Activated CD4-positive, alpha-beta memory T cell treated with anti-CD3 and anti-CD28 coated beads, Interleukin-2, amount 10 ng/mL, durations not matched to agents 7 days and 5 days (primary cell): ENCODE measurements around the gene PDCD1. TPM values are rescaled to one million over a fixed set of nuclear protein-coding genes. Genes with fewer than 3 reads are reported as not detected.

ENCODE experiments used
- CTCF ChIA-PET: fragments of 350-600 bp; sonication (Branson Sonifier 250); formaldehyde crosslinking; loops from one replicate; lab custom pipeline; 2021; ENCODE audit warnings: antibody characterized with exemption, inconsistent platforms; lab: Charles Lee
- POLR2A ChIA-PET: fragments of 350-600 bp; sonication (Branson Sonifier 250); formaldehyde crosslinking; loops from one replicate; lab custom pipeline; 2021; ENCODE audit warnings: antibody characterized with exemption; lab: Charles Lee
- DNase-seq: peaks from one replicate; pipeline ENCODE4 v3.0.0-alpha.2; 2020
- H3K27ac Mint-ChIP-seq: one replicate; pipeline ENCODE4 v1.8.0; 2021; ENCODE audit warnings: mild to moderate bottlenecking, mixed read lengths
- H3K27me3 Mint-ChIP-seq: one replicate; pipeline ENCODE4 v1.8.0; 2021; ENCODE audit warnings: mixed read lengths
- H3K36me3 Mint-ChIP-seq: one replicate; pipeline ENCODE4 v1.8.0; 2021; ENCODE audit warnings: low read depth, mixed read lengths
- H3K4me1 Mint-ChIP-seq: one replicate; pipeline ENCODE4 v1.8.0; 2021; ENCODE audit warnings: mixed read lengths
- H3K4me3 Mint-ChIP-seq: one replicate; pipeline ENCODE4 v1.8.0; 2021; ENCODE audit warnings: mild to moderate bottlenecking, mixed read lengths
- H3K9me3 Mint-ChIP-seq: one replicate; pipeline ENCODE4 v1.8.0; 2021; ENCODE audit warnings: mixed read lengths
- total RNA-seq, 2 experiments: library from RNA; stranded (reverse); gene quantifications; one replicate each; pipeline ENCODE4 v1.2.3, GENCODE V29; 2021

The PDCD1 gene
- total RNA-seq, 2 experiments from 2014 or later, result 17.2 to 17.9 TPM

- Mint-ChIP-seq H3K36me3 (no peaks in the 10 kb centered on the region), H3K27me3 (no peaks in the 10 kb centered on the region), H3K27ac (no peak overlapping the region), H3K4me3 (no peak overlapping the region), H3K9me3 (no peaks in the 10 kb centered on the region), H3K4me1 (peaks cover 26% of the 10 kb centered on the region)
- ChIA-PET CTCF (no interaction called here), POLR2A (no interaction called here)
- no peak for DNase-seq
These were observed 3.3 kb downstream of the PDCD1 start for GRCh38 chr2:241855245-241855887.

- Mint-ChIP-seq H3K4me3 (no peak overlapping the region), H3K27ac (no peak overlapping the region), H3K9me3 (no peaks in the 10 kb centered on the region), H3K27me3 (no peaks in the 10 kb centered on the region), H3K4me1 (peaks cover 19% of the 10 kb centered on the region), H3K36me3 (no peaks in the 10 kb centered on the region)
- ChIA-PET POLR2A (no interaction called here), CTCF (no interaction called here)
- DNase-seq, result no peak
These were observed 4.1 kb downstream of the PDCD1 start for GRCh38 chr2:241854342-241855244.

GRCh38 chr2:241853651-241854341, 4.9 kb downstream of the PDCD1 start:
- Mint-ChIP-seq H3K4me3 (no peak overlapping the region), H3K36me3 (no peaks in the 10 kb centered on the region), H3K4me1 (peaks cover 15% of the 10 kb centered on the region), H3K9me3 (no peaks in the 10 kb centered on the region), H3K27ac (no peak overlapping the region), H3K27me3 (no peaks in the 10 kb centered on the region)
- ChIA-PET CTCF (no interaction called here), POLR2A (no interaction called here)
- no peak for DNase-seq

- no peak for DNase-seq
- no peaks in the 10 kb centered on the region for H3K9me3 Mint-ChIP-seq
- ChIA-PET POLR2A (no interaction called here), CTCF (no interaction called here)
- peaks cover 12% of the 10 kb centered on the region for H3K4me1 Mint-ChIP-seq
- H3K4me3 Mint-ChIP-seq, result no peak overlapping the region
- H3K27ac Mint-ChIP-seq, result no peak overlapping the region
- no peaks in the 10 kb centered on the region for H3K27me3 Mint-ChIP-seq
- no peaks in the 10 kb centered on the region for H3K36me3 Mint-ChIP-seq
These were observed 5.6 kb downstream of the PDCD1 start for GRCh38 chr2:241852981-241853631.

- ChIA-PET CTCF (no interaction called here), POLR2A (no interaction called here)
- Mint-ChIP-seq H3K9me3 (no peaks in the 10 kb centered on the region), H3K27me3 (no peaks in the 10 kb centered on the region), H3K27ac (no peak overlapping the region), H3K4me1 (peaks cover 8% of the 10 kb centered on the region), H3K4me3 (no peak overlapping the region), H3K36me3 (no peaks in the 10 kb centered on the region)
- DNase-seq, result peak; percentile 14
These were observed 6.3 kb downstream of the PDCD1 start for GRCh38 chr2:241852116-241852980.

- Mint-ChIP-seq H3K36me3 (no peaks in the 10 kb centered on the region), H3K9me3 (no peaks in the 10 kb centered on the region), H3K4me3 (no peak overlapping the region), H3K4me1 (peaks cover 3% of the 10 kb centered on the region), H3K27me3 (peaks cover 2% of the 10 kb centered on the region), H3K27ac (no peak overlapping the region)
- CTCF ChIA-PET, result no interaction called here
- POLR2A ChIA-PET, result interaction anchor here (1.0 kb wide), 1 partner anchor 8 kb away, joined by 3 read pairs; no protein-coding TSS in a partner anchor
- peak; percentile 11 for DNase-seq
These were observed 7.2 kb downstream of the PDCD1 start for GRCh38 chr2:241851325-241852115.

GRCh38 chr2:241850544-241851324, 8.0 kb downstream of the PDCD1 start:
- peaks cover 4% of the 10 kb centered on the region for H3K36me3 Mint-ChIP-seq
- no peak overlapping the region for H3K4me3 Mint-ChIP-seq
- DNase-seq, result peak; percentile 12
- ChIA-PET CTCF (interaction anchor here (1.0 kb wide), 1 partner anchor 9 kb away, joined by 4 read pairs; no protein-coding TSS in a partner anchor), POLR2A (interaction anchor here (1.0 kb wide), 1 partner anchor 9 kb away, joined by 3 read pairs; no protein-coding TSS in a partner anchor)
- peaks cover 9% of the 10 kb centered on the region for H3K4me1 Mint-ChIP-seq
- no peaks in the 10 kb centered on the region for H3K9me3 Mint-ChIP-seq
- H3K27ac Mint-ChIP-seq, result no peak overlapping the region
- H3K27me3 Mint-ChIP-seq, result peaks cover 7% of the 10 kb centered on the region

GRCh38 chr2:241849616-241850543, 8.8 kb downstream of the PDCD1 start:
- peak; percentile 13 for DNase-seq
- Mint-ChIP-seq H3K4me1 (peaks cover 18% of the 10 kb centered on the region), H3K4me3 (no peak overlapping the region), H3K27ac (no peak overlapping the region), H3K27me3 (peaks cover 13% of the 10 kb centered on the region), H3K9me3 (no peaks in the 10 kb centered on the region), H3K36me3 (peaks cover 4% of the 10 kb centered on the region)
- ChIA-PET POLR2A (no interaction called here), CTCF (interaction anchor here (1.0 kb wide), 1 partner anchor 10 kb away, joined by 4 read pairs; no protein-coding TSS in a partner anchor)

- Mint-ChIP-seq H3K27me3 (peaks cover 15% of the 10 kb centered on the region), H3K36me3 (peaks cover 4% of the 10 kb centered on the region)
- DNase-seq, result no peak
These were observed 9.7 kb downstream of the PDCD1 start for GRCh38 chr2:241848761-241849615.

More at GRCh38 chr2:241848761-241849615, 9.7 kb downstream of the PDCD1 start:
- Mint-ChIP-seq H3K9me3 (no peaks in the 10 kb centered on the region), H3K27ac (no peak overlapping the region), H3K4me1 (peaks cover 24% of the 10 kb centered on the region), H3K4me3 (no peak overlapping the region)
- ChIA-PET CTCF (no interaction called here), POLR2A (no interaction called here)
